H1 (cell line): ENCODE data around the gene LMNA. TPM values are rescaled to one million over a fixed set of nuclear protein-coding genes. Genes with fewer than 3 reads are reported as not detected.

Source experiments
- CTCF ChIA-PET: fragments of 300-600 bp; sonication (Branson Sonifier 250); formaldehyde crosslinking; loops from one replicate; lab custom pipeline; 2021; ENCODE audit not compliant: partially characterized antibody; lab: Charles Lee
- POLR2A ChIA-PET: fragments of 300-600 bp; sonication (Branson Sonifier 250); formaldehyde crosslinking; loops from one replicate; lab custom pipeline; 2021; ENCODE audit warnings: inconsistent platforms; ENCODE audit not compliant: partially characterized antibody; lab: Charles Lee
- DNase-seq, 2 experiments: peaks; one replicate each; pipeline versions ENCODE4 v3.0.0 to v3.0.0-alpha.2; 2010 to 2022; ENCODE audit warnings: low spot score in 2 of 2, low read depth in 1 of 2, mixed read lengths in 1 of 2
- FAIRE-seq: peaks from 2 replicates; lab custom pipeline; 2011; peaks lifted over from hg19 to GRCh38; lab: Jason Lieb, UNC
- H2AFZ ChIP-seq: 2 replicates; pipeline ENCODE4 v1.8.1; 2012; ENCODE audit warnings: low read length, inconsistent platforms
- H2AK5ac ChIP-seq: 2 replicates; pipeline ENCODE4 v1.6.1; 2013; ENCODE audit warnings: low read depth, low read length
- H2BK120ac ChIP-seq: replicated peaks from 2 replicates; pipeline ENCODE3; 2013; ENCODE audit warnings: low read depth, low read length, inconsistent platforms
- H2BK12ac ChIP-seq: 2 replicates; pipeline ENCODE4 v1.6.1; 2013; ENCODE audit warnings: low read depth, low read length
- H2BK15ac ChIP-seq: 2 replicates; pipeline ENCODE4 v1.6.1; 2013; ENCODE audit warnings: low read length
- H2BK20ac ChIP-seq: 2 replicates; pipeline ENCODE4 v1.6.1; 2013; ENCODE audit warnings: low read length
- H2BK5ac ChIP-seq: 2 replicates; pipeline ENCODE4 v1.6.1; 2013; ENCODE audit warnings: low read depth, low read length
- H3K14ac ChIP-seq: 2 replicates; pipeline ENCODE4 v1.6.1; 2013; ENCODE audit warnings: inconsistent platforms; ENCODE audit not compliant: insufficient read length
- H3K18ac ChIP-seq: 2 replicates; pipeline ENCODE4 v1.6.1; 2013; ENCODE audit warnings: low read length; ENCODE audit errors: extremely low read depth
- H3K23ac ChIP-seq: 2 replicates; pipeline ENCODE4 v1.6.1; 2013; ENCODE audit warnings: inconsistent platforms; ENCODE audit not compliant: insufficient read length
- H3K23me2 ChIP-seq: 2 replicates; pipeline ENCODE4 v1.6.1; 2013; ENCODE audit warnings: low read depth, low read length
- H3K27ac ChIP-seq: 2 replicates; pipeline ENCODE4 v1.6.1; 2011; ENCODE audit warnings: low read depth, low read length, inconsistent platforms
- H3K27me3 ChIP-seq, 4 experiments: replicated peaks in 1 of 4; 1 replicate in 1 of 4; 2 replicates in 3 of 4; pipeline versions ENCODE4 v1.6.1 to v1.8.1; 2011 to 2013; ENCODE audit warnings: low read length in 3 of 4, mild to moderate bottlenecking in 3 of 4, inconsistent platforms in 2 of 4, mixed read lengths in 2 of 4, moderate library complexity in 1 of 4; ENCODE audit not compliant: control insufficient read depth in 3 of 4, insufficient read depth in 3 of 4; ENCODE audit errors: extremely low read depth in 1 of 4
- H3K36me3 ChIP-seq, 4 experiments: 2 replicates each; pipeline versions ENCODE4 v1.6.1 to v1.8.1; 2011 to 2013; ENCODE audit warnings: mild to moderate bottlenecking in 4 of 4, low read length in 3 of 4, moderate library complexity in 2 of 4, control low read depth in 1 of 4, inconsistent platforms in 1 of 4; ENCODE audit not compliant: insufficient read depth in 4 of 4, control insufficient read depth in 2 of 4
- H3K4ac ChIP-seq: replicated peaks from 2 replicates; pipeline ENCODE3; 2013; ENCODE audit warnings: low read length, low read depth, mixed read lengths, inconsistent platforms; ENCODE audit not compliant: insufficient read length
- H3K4me1 ChIP-seq, 4 experiments: replicated peaks in 1 of 4; 1 replicate in 1 of 4; 2 replicates in 3 of 4; pipeline versions ENCODE4 v1.6.1 to v1.8.1; 2011 to 2013; ENCODE audit warnings: low read length in 3 of 4, inconsistent platforms in 2 of 4, mixed read lengths in 1 of 4; ENCODE audit not compliant: insufficient read depth in 4 of 4, control insufficient read depth in 3 of 4
- H3K4me2 ChIP-seq, 2 experiments: 2 replicates each; pipeline versions ENCODE4 v1.6.1 to v1.8.1; 2011 to 2013; ENCODE audit warnings: low read depth in 2 of 2, low read length in 2 of 2, control low read depth in 1 of 2, inconsistent platforms in 1 of 2, mild to moderate bottlenecking in 1 of 2; ENCODE audit not compliant: insufficient read depth in 1 of 2
- H3K4me3 ChIP-seq, 4 experiments: fragments of 200-600, 300-600 bp in 1 of 4; sonication (generic), shearing (Covaris generic), sonication (Bioruptor Twin) in 1 of 4; 2 replicates each; pipeline versions ENCODE4 v1.5.1 to v1.8.1; 2011 to 2016; ENCODE audit warnings: low read length in 4 of 4, low read depth in 3 of 4, control low read depth in 2 of 4, inconsistent platforms in 2 of 4, mild to moderate bottlenecking in 2 of 4, mixed read lengths in 1 of 4, moderate library complexity in 1 of 4; ENCODE audit not compliant: insufficient read depth in 2 of 4; ENCODE audit errors: extremely low read depth in 1 of 4
- H3K56ac ChIP-seq: replicated peaks from 2 replicates; pipeline ENCODE3; 2013; ENCODE audit warnings: low read depth, mild to moderate bottlenecking, mixed read lengths, low read length, inconsistent platforms; ENCODE audit not compliant: insufficient read length
- H3K79me1 ChIP-seq: 2 replicates; pipeline ENCODE4 v1.6.1; 2013; ENCODE audit warnings: low read depth, low read length, control low read depth
- H3K79me2 ChIP-seq, 2 experiments: 2 replicates each; pipeline versions ENCODE4 v1.6.1 to v1.8.1; 2012 to 2013; ENCODE audit warnings: low read length in 2 of 2, mild to moderate bottlenecking in 2 of 2, inconsistent platforms in 1 of 2; ENCODE audit not compliant: insufficient read depth in 2 of 2, control insufficient read depth in 1 of 2
- H3K9ac ChIP-seq, 4 experiments: replicated peaks in 1 of 4; 1 replicate in 1 of 4; 2 replicates in 3 of 4; pipeline versions ENCODE4 v1.6.1 to v1.8.1; 2011 to 2013; ENCODE audit warnings: low read depth in 3 of 4, low read length in 3 of 4, control low read depth in 2 of 4, mild to moderate bottlenecking in 2 of 4, moderate library complexity in 2 of 4, inconsistent platforms in 1 of 4; ENCODE audit errors: extremely low read depth in 1 of 4
- H3K9me3 ChIP-seq, 2 experiments: 2 replicates each; pipeline versions ENCODE4 v1.6.1 to v1.8.1; 2012 to 2013; ENCODE audit warnings: mild to moderate bottlenecking in 2 of 2, moderate library complexity in 2 of 2, control low read depth in 1 of 2, inconsistent platforms in 1 of 2, low read depth in 1 of 2, low read length in 1 of 2, mixed read lengths in 1 of 2; ENCODE audit not compliant: insufficient read depth in 2 of 2
- H4K20me1 ChIP-seq, 2 experiments: replicated peaks in 1 of 2; 2 replicates each; pipeline versions ENCODE3 to v1.8.1; 2011 to 2013; ENCODE audit warnings: inconsistent platforms in 2 of 2, low read length in 2 of 2, mild to moderate bottlenecking in 1 of 2; ENCODE audit not compliant: insufficient read depth in 2 of 2, control insufficient read depth in 1 of 2
- H4K5ac ChIP-seq: 2 replicates; pipeline ENCODE4 v1.6.1; 2013; ENCODE audit warnings: low read length, low read depth, mixed read lengths, inconsistent platforms; ENCODE audit not compliant: insufficient read length
- H4K8ac ChIP-seq: 2 replicates; pipeline ENCODE4 v1.8.0; 2013; ENCODE audit warnings: mild to moderate bottlenecking, moderate library complexity, low read length, inconsistent platforms; ENCODE audit not compliant: insufficient read depth; ENCODE audit errors: extremely low read depth
- H4K91ac ChIP-seq: replicated peaks from 2 replicates; pipeline ENCODE3; 2013; ENCODE audit warnings: low read length, mixed read lengths, inconsistent platforms; ENCODE audit not compliant: insufficient read length
- KDM4A ChIP-seq: IDR thresholded peaks from one replicate; pipeline ENCODE4 v1.7.1; 2012; ENCODE audit warnings: low read depth, mild to moderate bottlenecking, moderate library complexity, low read length, inconsistent platforms; ENCODE audit not compliant: severe bottlenecking
- RFX5 ChIP-seq: IDR thresholded peaks from 2 replicates; pipeline ENCODE4 v1.6.1; 2011; ENCODE audit warnings: low read depth, low read length, improper control_type of control experiment, borderline replicate concordance
- WGBS, 2 experiments: shearing (Covaris generic) in 1 of 2; methylation state at CpG; one replicate each; pipeline versions ENCODE4 v1.1.6 to v1.1.7; 2013 to 2015; ENCODE audit warnings: low lambda C conversion rate in 2 of 2, mixed read lengths in 2 of 2, inconsistent platforms in 1 of 2, low coverage in 1 of 2, missing lambda C conversion rate in 1 of 2; ENCODE audit not compliant: insufficient replicate concordance in 2 of 2, insufficient coverage in 1 of 2, insufficient read length in 1 of 2; ENCODE audit errors: extremely low coverage in 1 of 2, missing lambda C conversion rate in 1 of 2; 5-methylcytosine and 5-hydroxymethylcytosine counted together
- polyA plus RNA-seq, 7 experiments: library from polyadenylated mRNA; depleted of rRNA in 3 of 7; stranded (reverse) in 5 of 7; unstranded in 2 of 7; fragments of >200 nt in 5 of 7; fragments of 200-250 nt in 2 of 7; gene quantifications; 1 replicate in 5 of 7; 2 replicates in 1 of 7; 4 replicates in 1 of 7; pipeline versions ENCODE4 v1.2.1 to v1.2.3, GENCODE V29; 2011 to 2013; ENCODE audit warnings: missing spikeins in 2 of 7, mixed read lengths in 2 of 7
- total RNA-seq: library from RNA; stranded (reverse); fragmentation: NEBNext Ultra II Directional; extraction: Animal tissue kit (Norgen Biotek cat#: 25700); gene quantifications from 2 replicates; pipeline ENCODE4 v1.2.1, GENCODE V29; 2021

The LMNA gene
- total and polyA plus RNA-seq, 2 of the 8 experiments (the other 6 are each of a cell fraction or from before 2014, with no cell fraction given), result 25.8 to 46.8 TPM

DNA sequence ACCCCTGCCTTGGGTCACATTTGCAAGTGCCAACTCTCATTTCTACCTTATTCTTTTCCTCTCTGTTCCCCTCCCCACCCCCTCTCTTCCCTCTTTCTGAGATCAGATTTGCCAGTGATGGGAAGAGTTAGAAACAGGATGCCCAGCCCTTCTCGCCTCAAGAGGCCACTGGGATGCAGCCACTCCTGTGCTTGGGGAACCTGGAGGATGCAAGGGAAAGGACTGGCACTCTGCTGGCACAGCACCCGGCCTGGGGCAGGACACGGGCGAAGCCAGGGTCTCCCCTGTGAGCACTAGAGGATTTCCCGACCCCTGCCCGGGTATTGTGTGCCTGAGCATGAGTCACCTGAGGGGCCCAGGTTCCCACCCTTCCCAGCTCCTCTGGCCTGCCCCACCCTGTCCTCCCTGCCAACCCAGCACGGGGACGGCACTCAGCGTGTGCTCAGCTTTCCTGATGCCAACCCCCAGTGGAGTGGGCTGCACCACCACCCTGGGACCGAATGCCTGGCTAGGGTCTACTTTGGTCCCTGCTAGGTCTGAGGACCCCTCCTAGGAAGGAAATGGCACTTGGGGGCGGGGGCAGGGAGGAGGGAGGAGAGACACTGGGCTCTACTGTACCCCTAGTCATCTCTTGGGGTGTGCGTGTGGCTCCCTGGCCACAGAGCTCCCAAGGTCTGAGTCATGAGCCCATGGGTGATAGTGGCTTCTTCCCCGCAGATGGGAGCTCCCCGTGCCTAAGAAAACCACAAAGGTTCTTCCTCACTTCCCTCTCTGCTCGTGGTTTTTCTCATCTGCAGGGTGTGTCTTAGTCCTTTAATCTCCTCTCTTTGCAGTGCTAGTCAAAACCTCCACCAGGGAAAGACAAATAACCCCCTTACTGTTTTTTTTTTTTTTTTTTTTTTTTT, 12.4 kb downstream of the LMNA start:
- Histone ChIP-seq H4K20me1 (no peaks in the 10 kb centered on the region), H3K4me2 (0 out of 4 replicates have a peak overlapping the region, but pooled peaks of 1 of the 2 experiments have one; percentile 36), H2BK12ac (peak overlapping the region; percentile 71; the same call in 1 of the 2 replicates), H3K4me1 (peaks cover 11 to 38% (median 27%) of the 10 kb centered on the region in 4 experiments), H3K4ac (no peak overlapping the region), H4K5ac (no peak overlapping the region), H3K79me2 (peaks cover 0 to 4% of the 10 kb centered on the region in 2 experiments; a peak in 1 of 4 replicates), H3K79me1 (peaks cover 3% of the 10 kb centered on the region; the same call in 1 of the 2 replicates), H2BK15ac (0 out of 2 replicates have a peak overlapping the region, but pooled peaks have one; percentile 81), H4K91ac (no peak overlapping the region), H2AK5ac (peak overlapping the region; percentile 42; the same call in 1 of the 2 replicates), H2BK5ac (no peak overlapping the region), H3K23ac (no peak overlapping the region), H2BK20ac (0 out of 2 replicates have a peak overlapping the region, but pooled peaks have one; percentile 61), H3K4me3 (no peak overlapping the region; a peak in 1 of 8 replicates), H3K36me3 (no peaks in the 10 kb centered on the region; a peak in 1 of 8 replicates), H3K18ac (no peak overlapping the region; the same call in 1 of the 2 replicates), H3K56ac (no peak overlapping the region), H2BK120ac (no peak overlapping the region), H3K27me3 (no peaks in the 10 kb centered on the region), H3K23me2 (no peaks in the 10 kb centered on the region), H3K14ac (no peak overlapping the region), H2AFZ (no peak overlapping the region), H3K9me3 (no peaks in the 10 kb centered on the region), H3K9ac (0 out of 7 replicates have a peak overlapping the region, but pooled peaks of 2 of the 4 experiments have one; percentile 20 to 23), H3K27ac (peak overlapping the region; percentile 37), H4K8ac (no peak overlapping the region)
- no peak for TF ChIP-seq RFX5
- TF ChIP-seq KDM4A, result no peak
- DNase-seq (no peak), FAIRE-seq (no peak)
- CTCF ChIA-PET, result interaction anchor here (0.6 to 42.4 kb wide), 13 partner anchors 10 to 265 kb away, joined by 3 to 1994 read pairs (median 4); partner anchors contain the start of genes BGLAP, LMNA, MEX3A and PAQR6
- POLR2A ChIA-PET, result interaction anchor here (0.6 to 28.0 kb wide), 9 partner anchors 9 to 150 kb away, joined by 3 to 763 read pairs (median 3); partner anchors contain the start of genes LMNA, MEX3A and PMF1
- WGBS, 2 experiments, result 88% methylated on average over 15 of the region's 15 CpGs; no CpG with 5 or more reads in 1 of the 2 experiments
